CD14-positive monocyte (primary cell): ENCODE results near the gene TBX3. TPM values are rescaled to one million over a fixed set of nuclear protein-coding genes. Genes with fewer than 3 reads are reported as not detected.

ENCODE experiments used
- DNase-seq, 3 donors: peaks; one replicate each; pipeline ENCODE4 v3.0.0-alpha.2; 2011 to 2022
- H2AFZ ChIP-seq: 2 replicates; pipeline ENCODE4 v1.6.0; 2012; ENCODE audit warnings: mild to moderate bottlenecking, low read depth, low read length, inconsistent platforms; ENCODE audit not compliant: insufficient read depth, poor library complexity, severe bottlenecking
- H3K27ac ChIP-seq, 2 donors: 1 replicate in 1 of 2; 2 replicates in 1 of 2; pipeline ENCODE4 v1.5.1; 2012 to 2013; ENCODE audit warnings: low read length in 2 of 2, control low read depth in 1 of 2, inconsistent platforms in 1 of 2, low read depth in 1 of 2, mild to moderate bottlenecking in 1 of 2
- H3K27me3 ChIP-seq, 2 donors: one replicate each; pipeline versions ENCODE4 v1.6.0 to v1.6.1; 2011 to 2013; ENCODE audit warnings: low read length in 2 of 2; ENCODE audit not compliant: control insufficient read depth in 2 of 2, insufficient read depth in 2 of 2
- H3K36me3 ChIP-seq, 2 donors: replicated peaks in 1 of 2; 1 replicate in 1 of 2; 2 replicates in 1 of 2; pipeline versions ENCODE4 v1.5.1 to v1.6.1; 2012 to 2013; ENCODE audit warnings: low read length in 2 of 2, control low read depth in 1 of 2, inconsistent platforms in 1 of 2, mild to moderate bottlenecking in 1 of 2; ENCODE audit not compliant: insufficient read depth in 2 of 2, control insufficient read depth in 1 of 2
- H3K4me1 ChIP-seq, 2 donors: 1 replicate in 1 of 2; 2 replicates in 1 of 2; pipeline versions ENCODE4 v1.5.1 to v1.6.1; 2012 to 2013; ENCODE audit warnings: low read length in 2 of 2, control low read depth in 1 of 2, inconsistent platforms in 1 of 2, mild to moderate bottlenecking in 1 of 2, moderate library complexity in 1 of 2; ENCODE audit not compliant: insufficient read depth in 2 of 2, control insufficient read depth in 1 of 2
- H3K4me2 ChIP-seq: replicated peaks from 2 replicates; pipeline ENCODE3; 2012; ENCODE audit warnings: low read length, moderate library complexity, mild to moderate bottlenecking; ENCODE audit not compliant: poor library complexity, severe bottlenecking; ENCODE audit errors: extremely low read depth
- H3K4me3 ChIP-seq, 3 experiments: fragments of 200-600 bp in 1 of 3; sonication (generic) in 1 of 3; replicated peaks in 1 of 3; 1 replicate in 2 of 3; 2 replicates in 1 of 3; pipeline ENCODE4 v1.5.1; 2011 to 2013; ENCODE audit warnings: low read length in 3 of 3, mild to moderate bottlenecking in 3 of 3, control low read depth in 2 of 3, low read depth in 2 of 3, inconsistent platforms in 1 of 3, moderate library complexity in 1 of 3
- H3K79me2 ChIP-seq: 2 replicates; pipeline ENCODE4 v1.6.0; 2012; ENCODE audit warnings: mild to moderate bottlenecking, control low read depth, inconsistent platforms, low read length, moderate library complexity; ENCODE audit not compliant: insufficient read depth
- H3K9ac ChIP-seq: 2 replicates; pipeline ENCODE4 v1.6.0; 2017; ENCODE audit warnings: low read length, mild to moderate bottlenecking; ENCODE audit not compliant: insufficient read depth, poor library complexity, severe bottlenecking
- H3K9me3 ChIP-seq, 2 donors: replicated peaks in 1 of 2; 1 replicate in 1 of 2; 2 replicates in 1 of 2; pipeline versions ENCODE4 v1.5.1 to v1.6.1; 2012 to 2013; ENCODE audit warnings: low read length in 2 of 2, control low read depth in 1 of 2; ENCODE audit not compliant: control insufficient read depth in 1 of 2, insufficient read depth in 1 of 2
- H4K20me1 ChIP-seq: 2 replicates; pipeline ENCODE4 v1.6.0; 2012; ENCODE audit warnings: mild to moderate bottlenecking, low read length, control low read depth, moderate library complexity; ENCODE audit not compliant: insufficient read depth
- H3K27ac Mint-ChIP-seq, 7 donors: one replicate each; pipeline ENCODE4 v1.8.0; 2020; ENCODE audit warnings: mild to moderate bottlenecking in 7 of 7, mixed read lengths in 7 of 7, moderate library complexity in 6 of 7, inconsistent platforms in 2 of 7
- H3K27me3 Mint-ChIP-seq, 3 donors: one replicate each; pipeline ENCODE4 v1.8.0; 2021 to 2022; ENCODE audit warnings: low read depth in 3 of 3, mild to moderate bottlenecking in 3 of 3, mixed read lengths in 3 of 3, moderate library complexity in 3 of 3, inconsistent platforms in 1 of 3
- H3K36me3 Mint-ChIP-seq, 2 donors: one replicate each; pipeline ENCODE4 v1.8.0; 2020; ENCODE audit warnings: mixed read lengths in 2 of 2, inconsistent platforms in 1 of 2, mild to moderate bottlenecking in 1 of 2
- H3K4me1 Mint-ChIP-seq: one replicate; pipeline ENCODE4 v1.8.0; 2020; ENCODE audit warnings: mild to moderate bottlenecking, mixed read lengths
- H3K4me3 Mint-ChIP-seq, 2 donors: one replicate each; pipeline ENCODE4 v1.8.0; 2020; ENCODE audit warnings: mild to moderate bottlenecking in 2 of 2, mixed read lengths in 2 of 2, moderate library complexity in 1 of 2
- H3K9me3 Mint-ChIP-seq, 7 donors: one replicate each; pipeline ENCODE4 v1.8.0; 2020 to 2022; ENCODE audit warnings: mixed read lengths in 7 of 7, mild to moderate bottlenecking in 6 of 7, moderate library complexity in 6 of 7, inconsistent platforms in 2 of 7
- CTCF ChIP-seq: fragments of 200-600 bp; IDR thresholded peaks from one replicate; pipeline ENCODE4 v1.8.0; 2022; ENCODE audit warnings: antibody characterized with exemption, mild to moderate bottlenecking
- WGBS: methylation state at CpG from one replicate; pipeline ENCODE4 v1.1.5; 2013; ENCODE audit warnings: missing lambda C conversion rate; ENCODE audit not compliant: insufficient coverage; 5-methylcytosine and 5-hydroxymethylcytosine counted together
- intact Hi-C, 2 donors: fragments of 100-400 bp; cut with micrococcal nuclease; formaldehyde crosslinking; loops; one replicate each; pipeline versions ENCODE4 v1.15.0 to v1.15.1; 2023
- polyA plus RNA-seq, 3 donors: library from polyadenylated mRNA; depleted of rRNA in 1 of 3; unstranded in 2 of 3; stranded (reverse) in 1 of 3; fragments of 300-500 nt in 2 of 3; fragments of >200 nt in 1 of 3; fragmentation: Illumina TruSeq in 2 of 3; gene quantifications; 1 replicate in 2 of 3; 2 replicates in 1 of 3; pipeline ENCODE4 v1.2.3, GENCODE V29; 2012 to 2021

The TBX3 gene
- polyA plus RNA-seq, 3 donors, result 0.04 to 0.13 TPM; not detected in 1

- peaks cover 6 to 14% (median 11%) of the 10 kb centered on the region in 3 donors for H3K27me3 Mint-ChIP-seq
- WGBS, result 100% methylated on average over 2 of the region's 7 CpGs
- no peak overlapping the region for H3K9ac ChIP-seq
These were observed 37.3 kb upstream of the TBX3 start for GRCh38 chr12:114721266-114721665.

GRCh38 chr12:114713466-114714215 is 29.7 kb upstream of the TBX3 start:
- H3K27ac Mint-ChIP-seq, result no peak overlapping the region
- Histone ChIP-seq H3K36me3 (no peaks in the 10 kb centered on the region), H3K27ac (no peak overlapping the region), H3K4me1 (no peaks in the 10 kb centered on the region), H3K9me3 (peaks cover 5 to 7% of the 10 kb centered on the region in 2 donors), H3K9ac (no peak overlapping the region), H3K27me3 (peaks cover 2 to 35% of the 10 kb centered on the region in 2 donors), H2AFZ (no peak overlapping the region), H3K79me2 (no peaks in the 10 kb centered on the region), H3K4me2 (no peak overlapping the region), H3K4me3 (no peak overlapping the region), H4K20me1 (no peaks in the 10 kb centered on the region)
- no peaks in the 10 kb centered on the region for H3K36me3 Mint-ChIP-seq
- H3K27me3 Mint-ChIP-seq, result peaks cover 20 to 36% (median 31%) of the 10 kb centered on the region in 3 donors
- H3K4me3 Mint-ChIP-seq, result no peak overlapping the region
- peaks cover 0 to 15% (median 10%) of the 10 kb centered on the region in 7 donors for H3K9me3 Mint-ChIP-seq
- no peak for TF ChIP-seq CTCF
- WGBS, result 79% methylated on average over 4 of the region's 9 CpGs
- no peaks in the 10 kb centered on the region for H3K4me1 Mint-ChIP-seq
- intact Hi-C loops, result no loop called here
- DNase-seq, result no peak

More at GRCh38 chr12:114721266-114721665, 37.3 kb upstream of the TBX3 start:
- no peak overlapping the region for H2AFZ ChIP-seq
- H3K4me3 ChIP-seq, result no peak overlapping the region
- no peaks in the 10 kb centered on the region for H3K9me3 ChIP-seq
- Mint-ChIP-seq H3K4me3 (no peak overlapping the region), H3K4me1 (no peaks in the 10 kb centered on the region), H3K36me3 (no peaks in the 10 kb centered on the region), H3K27ac (no peak overlapping the region), H3K9me3 (peaks cover 0 to 9% (median 0%) of the 10 kb centered on the region in 7 donors)
- no peaks in the 10 kb centered on the region for H3K27me3 ChIP-seq
- H3K36me3 ChIP-seq, result no peaks in the 10 kb centered on the region
- no peak overlapping the region for H3K27ac ChIP-seq
- intact Hi-C loops, result no loop called here
- TF ChIP-seq CTCF, result no peak
- H4K20me1 ChIP-seq, result no peaks in the 10 kb centered on the region
- no peak overlapping the region for H3K4me2 ChIP-seq
- no peaks in the 10 kb centered on the region for H3K79me2 ChIP-seq
- DNase-seq, result no peak
- no peaks in the 10 kb centered on the region for H3K4me1 ChIP-seq
